ENCODE data around the gene SH3BP4.
"Not testable (repeated sequence)": the region's sequence is repeated elsewhere in the genome, so short reads cannot be mapped to it uniquely, and the experiment has no call there.

Gene SH3BP4

DNA sequence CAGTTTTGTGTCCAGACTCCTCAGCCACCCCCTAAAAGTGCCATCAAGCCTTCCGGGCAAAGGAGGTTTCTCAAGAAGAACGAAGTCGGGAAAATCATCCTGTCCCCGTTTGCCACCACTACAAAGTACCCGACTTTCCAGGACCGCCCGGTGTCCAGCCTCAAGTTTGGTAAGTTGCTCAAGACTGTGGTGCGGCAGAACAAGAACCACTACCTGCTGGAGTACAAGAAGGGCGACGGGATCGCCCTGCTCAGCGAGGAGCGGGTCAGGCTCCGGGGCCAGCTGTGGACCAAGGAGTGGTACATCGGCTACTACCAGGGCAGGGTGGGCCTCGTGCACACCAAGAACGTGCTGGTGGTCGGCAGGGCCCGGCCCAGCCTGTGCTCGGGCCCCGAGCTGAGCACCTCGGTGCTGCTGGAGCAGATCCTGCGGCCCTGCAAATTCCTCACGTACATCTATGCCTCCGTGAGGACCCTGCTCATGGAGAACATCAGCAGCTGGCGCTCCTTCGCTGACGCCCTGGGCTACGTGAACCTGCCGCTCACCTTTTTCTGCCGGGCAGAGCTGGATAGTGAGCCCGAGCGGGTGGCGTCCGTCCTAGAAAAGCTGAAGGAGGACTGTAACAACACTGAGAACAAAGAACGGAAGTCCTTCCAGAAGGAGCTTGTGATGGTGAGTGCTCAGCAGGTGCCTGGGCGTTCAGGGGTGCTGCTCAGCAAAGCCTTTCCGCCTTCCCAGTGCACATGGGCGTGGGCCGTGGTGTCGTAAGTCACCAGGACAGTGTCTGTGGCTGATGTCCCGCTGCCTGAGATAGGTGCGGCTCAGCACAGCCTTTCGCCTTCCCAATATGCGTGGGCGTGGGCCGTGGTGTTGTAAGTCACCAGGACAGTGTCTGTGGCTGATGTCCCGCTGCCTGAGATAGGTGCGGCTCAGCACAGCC lies 91.0 kb downstream of the SH3BP4 start:
- DNase-seq = no peak

DNA sequence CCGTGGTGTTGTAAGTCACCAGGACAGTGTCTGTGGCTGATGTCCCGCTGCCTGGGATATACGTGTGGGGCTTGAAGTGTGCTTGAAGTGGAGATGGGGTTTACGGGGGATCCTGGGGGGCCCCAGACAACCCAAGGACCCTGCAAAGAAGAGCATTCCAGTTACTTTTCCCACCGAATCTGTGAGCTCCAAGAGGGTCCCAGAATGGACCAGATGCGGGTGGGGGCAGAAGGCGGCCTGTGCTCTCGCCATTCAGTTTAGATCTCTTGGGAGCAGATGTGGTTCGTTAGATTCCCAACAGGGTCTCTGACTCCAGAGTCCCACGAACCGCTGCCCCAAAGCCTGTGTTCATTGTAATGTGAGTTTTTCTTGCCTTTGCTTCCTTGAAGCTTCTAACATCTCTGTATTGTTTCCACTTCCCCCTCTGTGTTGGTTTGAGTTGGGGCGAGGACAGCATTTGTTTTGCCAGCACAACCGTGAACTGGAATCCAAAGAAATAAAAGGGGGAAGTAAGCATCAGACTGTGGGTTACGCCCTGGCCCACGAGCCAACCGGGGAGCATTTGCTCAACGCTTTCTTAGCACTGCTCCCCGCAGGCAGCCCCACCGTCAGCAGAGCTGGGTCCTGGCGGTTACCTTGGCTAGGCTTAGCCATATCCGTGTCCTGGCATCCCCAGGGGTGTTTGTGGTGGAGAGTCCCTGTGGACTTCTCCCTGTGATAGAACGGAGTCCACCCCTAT lies 92.1 kb downstream of the SH3BP4 start:
- DNase-seq = no peak

DNA sequence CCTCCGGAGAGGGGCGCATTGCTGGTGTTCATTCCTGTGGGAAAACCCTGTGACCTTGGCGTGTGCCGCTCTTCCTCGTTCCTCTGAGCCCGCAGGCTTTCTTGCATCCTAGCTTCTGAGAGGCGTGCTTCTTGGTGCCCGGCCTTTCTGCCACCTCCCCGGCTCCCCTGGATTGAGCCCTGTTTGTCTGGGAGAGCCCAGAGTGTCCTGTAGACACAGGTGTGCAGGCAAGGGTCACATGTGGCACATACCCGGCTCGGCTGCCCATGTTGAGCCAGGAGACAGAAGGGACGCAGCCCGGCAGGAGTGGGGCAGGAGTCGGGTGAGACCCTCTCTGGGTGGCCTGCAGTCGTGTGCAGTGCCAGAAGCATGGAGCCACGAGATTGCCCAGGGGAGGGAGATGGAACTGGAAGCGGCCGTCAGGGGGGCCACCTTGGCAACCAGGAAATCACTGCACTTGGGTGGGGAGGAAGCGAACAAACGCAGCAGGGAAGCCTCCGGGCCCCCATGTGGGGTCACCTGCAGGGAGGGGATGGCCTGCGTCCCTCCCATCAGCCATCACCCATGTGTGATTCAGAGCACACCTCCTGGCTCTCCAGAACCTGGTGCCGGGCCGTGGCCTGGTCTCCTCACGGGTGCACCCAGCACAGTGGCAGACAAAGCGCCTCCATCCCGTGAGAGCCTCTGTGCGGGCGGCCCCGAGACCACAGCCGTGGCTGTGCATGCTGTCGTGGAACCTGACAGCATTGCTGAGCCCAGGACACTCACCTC lies 92.9 kb downstream of the SH3BP4 start:
- no peak for DNase-seq

DNA sequence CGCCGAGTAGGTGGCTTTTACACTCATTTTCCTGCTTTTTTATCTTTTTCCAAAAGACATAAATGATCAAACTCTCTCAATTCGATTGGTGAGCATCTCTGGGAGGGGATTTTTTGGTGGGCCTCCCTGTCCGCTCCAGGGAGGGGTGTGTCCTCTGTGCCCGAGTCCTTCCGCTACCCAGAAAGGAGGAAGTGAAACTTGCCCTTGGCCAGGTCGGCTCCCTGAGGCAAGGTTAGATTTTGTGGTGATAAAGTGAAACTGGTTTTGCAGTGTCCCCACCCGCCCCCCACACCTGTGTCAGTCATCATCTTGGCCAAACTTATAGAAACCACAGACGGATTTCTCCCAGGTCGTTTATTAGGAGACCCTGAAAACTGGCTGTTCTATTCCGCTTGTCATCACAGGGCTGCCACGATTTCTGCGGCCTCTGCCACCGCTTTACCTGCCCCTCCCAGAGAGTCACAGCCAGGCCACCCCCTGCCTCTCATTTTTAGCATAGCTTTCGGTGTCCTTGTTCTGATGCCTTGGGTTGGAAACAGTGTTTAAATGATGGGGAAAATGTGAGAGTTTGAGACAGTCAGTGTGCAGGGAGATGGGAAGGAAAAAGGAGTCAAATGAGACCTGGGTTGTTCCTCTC lies 93.6 kb downstream of the SH3BP4 start:
- no peak for DNase-seq

DNA sequence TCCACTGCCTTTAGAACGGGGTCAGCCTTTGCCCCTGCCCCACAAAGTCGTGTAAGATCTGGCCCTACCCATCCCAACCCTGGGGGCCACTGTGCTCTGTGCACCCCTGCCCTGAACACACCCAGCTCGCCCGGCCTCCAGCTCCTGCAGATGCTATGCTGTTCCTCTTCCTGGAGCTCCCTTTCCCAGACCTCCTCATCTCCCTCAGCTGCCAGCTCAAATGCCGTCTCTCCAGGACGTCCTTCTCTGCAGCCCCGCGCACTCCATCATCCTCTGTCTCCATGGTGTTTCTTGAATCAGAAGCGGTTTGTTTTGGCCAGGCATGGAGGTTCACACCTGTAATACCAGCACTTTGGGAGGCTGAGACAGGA lies 94.1 kb downstream of the SH3BP4 start:
- no peak for DNase-seq

DNA sequence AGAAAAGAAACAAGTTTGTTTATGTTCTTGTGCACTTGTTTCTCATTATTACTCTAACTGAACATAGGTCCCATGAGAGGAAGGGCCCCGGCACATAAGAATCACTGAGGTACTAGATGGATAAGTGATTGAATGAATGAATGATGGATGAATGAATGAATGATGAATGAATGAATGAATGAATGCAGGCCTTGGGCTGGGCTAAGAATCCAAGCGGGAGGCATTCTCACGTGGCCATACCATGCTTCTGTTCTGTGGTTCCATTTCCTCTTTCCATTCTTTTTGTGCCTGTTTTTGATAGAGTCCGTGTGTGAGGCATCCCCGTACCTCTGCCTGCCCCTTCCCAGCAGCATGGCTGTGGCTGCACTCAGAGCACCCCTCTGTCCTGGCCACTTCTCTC lies 94.8 kb downstream of the SH3BP4 start:
- no peak for DNase-seq

DNA sequence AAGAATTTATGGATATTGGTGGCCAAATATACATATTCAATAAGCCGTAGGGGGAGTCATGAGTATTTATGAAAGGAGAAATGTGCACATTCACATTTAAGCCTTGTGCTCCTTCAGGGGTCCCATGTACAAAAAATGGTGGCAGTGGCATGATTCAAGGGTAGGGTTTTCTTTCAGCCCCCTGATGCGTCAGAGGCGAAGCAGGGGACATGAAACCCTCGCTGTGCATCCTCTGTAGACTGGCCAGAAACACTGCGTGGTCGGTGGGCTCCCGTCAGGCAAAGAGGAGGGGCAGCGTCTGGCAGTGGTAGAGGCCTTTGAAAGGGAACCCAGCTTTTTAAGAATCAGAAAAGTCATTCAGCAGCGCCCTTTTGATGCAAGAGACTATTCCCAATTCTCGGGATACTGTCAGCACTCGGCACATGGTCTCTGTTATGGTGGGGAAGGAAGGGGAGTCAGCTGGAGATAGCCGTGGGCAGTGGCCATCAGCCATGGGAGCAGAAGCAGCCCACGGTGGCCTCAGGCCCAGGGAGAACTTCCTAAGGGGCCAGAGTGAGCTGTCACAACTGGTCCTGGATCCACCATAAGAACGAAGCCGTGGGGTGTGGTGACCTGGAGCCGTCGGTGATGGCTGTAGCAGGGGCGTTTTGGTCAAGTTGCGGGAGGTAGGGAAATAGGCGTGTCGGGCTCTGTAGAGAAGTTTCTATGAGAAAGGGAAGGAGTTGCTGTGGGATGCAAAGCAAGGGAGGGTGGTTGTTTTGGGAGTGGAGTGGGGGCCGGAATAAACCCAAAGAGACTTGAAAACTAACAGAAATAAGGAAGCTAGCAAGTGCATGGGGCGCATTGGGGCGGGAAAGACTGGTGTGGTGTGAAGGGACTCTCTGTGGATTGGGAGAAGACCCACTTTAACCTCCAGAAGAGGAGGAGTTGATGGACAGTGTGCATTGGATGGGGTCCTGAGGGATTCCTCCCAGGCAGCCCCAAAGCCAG lies 95.6 kb downstream of the SH3BP4 start:
- no peak for DNase-seq

DNA sequence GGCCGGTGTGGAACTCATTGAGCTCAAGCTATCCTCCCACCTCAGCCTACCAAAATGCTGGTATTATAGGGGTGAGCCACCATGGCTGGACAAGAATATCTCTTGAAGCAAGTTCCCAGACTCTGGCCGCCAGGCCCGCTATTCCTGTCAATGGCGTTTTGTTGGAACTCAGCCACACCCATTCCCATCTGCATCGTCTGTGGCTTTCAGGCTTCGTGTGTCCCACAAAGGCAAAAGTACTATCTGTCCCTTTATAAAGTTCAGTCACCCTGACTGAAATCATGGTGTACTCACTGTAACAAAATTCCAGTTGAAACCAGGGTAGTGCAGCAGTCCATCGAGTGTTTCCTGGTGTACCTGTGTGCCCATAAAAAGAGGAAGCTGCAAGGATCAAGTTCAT lies 96.7 kb downstream of the SH3BP4 start:
- DNase-seq = no peak

DNA sequence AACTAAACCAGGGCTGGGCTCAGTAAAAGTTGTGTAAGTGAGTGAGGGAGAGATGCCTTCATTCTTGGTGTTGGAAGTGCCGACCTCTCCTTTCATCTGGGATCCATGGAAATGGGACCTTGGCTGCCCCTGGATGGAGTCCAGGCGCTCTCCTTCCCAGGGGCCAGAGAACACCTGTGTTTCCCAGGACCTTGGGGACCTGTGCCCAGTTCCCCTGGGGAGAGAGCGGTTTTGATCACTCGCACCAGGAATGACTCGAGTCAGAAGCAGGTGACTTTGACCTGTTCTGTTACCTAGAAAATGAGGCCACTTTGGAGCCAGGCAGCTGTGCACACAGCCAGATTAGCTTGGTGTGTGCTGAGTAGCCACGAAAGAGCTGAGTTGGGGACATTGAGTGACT lies 97.3 kb downstream of the SH3BP4 start:
- no peak for DNase-seq

DNA sequence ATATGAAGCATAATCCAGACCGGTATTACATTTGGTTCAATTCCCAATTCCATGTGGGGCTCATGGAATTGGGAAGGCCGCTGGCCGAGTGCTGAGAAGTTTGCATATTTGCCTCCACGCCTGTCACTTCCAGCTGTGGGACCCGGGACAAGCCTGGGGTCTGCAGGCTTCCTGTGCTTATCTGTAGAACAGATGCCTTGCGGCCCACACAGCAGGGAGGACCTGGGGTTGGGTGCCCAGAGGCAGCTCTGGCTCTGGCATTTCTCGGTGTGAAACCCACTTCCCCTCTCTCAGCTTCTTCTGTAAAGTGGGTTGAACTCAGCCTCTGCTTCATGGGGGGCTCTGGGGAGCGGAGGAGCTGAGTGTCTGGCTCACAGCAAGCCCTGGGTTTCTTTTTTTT lies 97.9 kb downstream of the SH3BP4 start:
- DNase-seq = no peak

DNA sequence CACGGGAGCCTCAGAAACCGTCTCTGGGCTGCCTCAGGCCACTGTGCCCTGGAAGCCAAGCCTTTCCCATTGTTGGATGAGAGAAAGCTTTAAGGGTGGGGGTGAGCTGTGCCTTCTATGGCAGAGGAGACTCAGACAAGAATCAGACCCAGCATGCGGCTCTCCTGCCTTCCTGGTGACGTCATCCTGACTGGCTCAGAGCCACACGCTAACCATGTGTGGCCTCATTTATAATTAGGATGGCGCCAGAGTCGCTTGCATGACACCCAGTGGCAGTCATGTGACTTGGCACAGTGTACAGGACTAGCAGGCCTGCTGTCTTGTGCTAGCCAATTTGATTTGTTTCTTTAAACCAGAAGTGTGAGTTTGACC lies 99.1 kb downstream of the SH3BP4 start:
- no peak for DNase-seq

DNA sequence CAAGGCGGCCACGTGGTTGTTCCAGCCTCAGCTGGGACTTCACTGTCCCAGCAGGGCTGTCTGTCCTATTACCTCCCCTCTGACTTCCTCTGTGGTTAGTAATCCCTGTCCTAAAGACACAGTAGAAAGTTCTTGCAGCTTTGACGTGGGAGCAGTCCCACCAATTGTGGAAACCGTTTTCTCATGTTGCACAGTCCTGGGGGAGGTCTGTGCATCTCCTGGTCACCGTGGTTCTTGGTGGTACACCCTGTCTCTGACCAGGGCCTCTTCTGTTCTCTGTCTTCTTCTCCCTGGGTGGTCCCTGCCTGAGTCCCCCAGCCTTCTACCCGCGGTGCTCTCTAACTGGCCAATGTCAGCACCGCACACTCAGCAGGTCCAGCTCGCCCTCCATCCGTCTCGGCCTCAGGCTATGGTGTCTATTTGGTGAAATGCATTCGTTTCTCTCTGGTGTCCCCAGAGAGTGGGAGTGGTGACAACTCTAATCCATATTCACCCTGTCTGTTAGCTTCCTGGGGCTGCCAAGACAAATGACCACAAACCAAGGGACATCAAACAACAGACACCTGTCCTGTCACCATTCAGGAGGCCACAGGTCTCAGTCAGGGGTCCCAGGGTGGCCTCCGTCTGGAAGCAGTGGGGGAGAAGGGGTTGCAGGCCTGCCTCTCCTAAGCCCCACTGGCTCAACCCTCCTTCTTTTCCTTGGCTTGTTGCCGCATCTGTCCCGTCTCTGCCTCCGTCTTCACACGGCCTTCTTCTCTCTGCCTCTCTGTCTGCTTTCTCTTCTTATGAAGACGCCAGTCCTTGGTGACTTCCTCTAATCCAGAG lies 99.8 kb downstream of the SH3BP4 start:
- no peak for DNase-seq

DNA sequence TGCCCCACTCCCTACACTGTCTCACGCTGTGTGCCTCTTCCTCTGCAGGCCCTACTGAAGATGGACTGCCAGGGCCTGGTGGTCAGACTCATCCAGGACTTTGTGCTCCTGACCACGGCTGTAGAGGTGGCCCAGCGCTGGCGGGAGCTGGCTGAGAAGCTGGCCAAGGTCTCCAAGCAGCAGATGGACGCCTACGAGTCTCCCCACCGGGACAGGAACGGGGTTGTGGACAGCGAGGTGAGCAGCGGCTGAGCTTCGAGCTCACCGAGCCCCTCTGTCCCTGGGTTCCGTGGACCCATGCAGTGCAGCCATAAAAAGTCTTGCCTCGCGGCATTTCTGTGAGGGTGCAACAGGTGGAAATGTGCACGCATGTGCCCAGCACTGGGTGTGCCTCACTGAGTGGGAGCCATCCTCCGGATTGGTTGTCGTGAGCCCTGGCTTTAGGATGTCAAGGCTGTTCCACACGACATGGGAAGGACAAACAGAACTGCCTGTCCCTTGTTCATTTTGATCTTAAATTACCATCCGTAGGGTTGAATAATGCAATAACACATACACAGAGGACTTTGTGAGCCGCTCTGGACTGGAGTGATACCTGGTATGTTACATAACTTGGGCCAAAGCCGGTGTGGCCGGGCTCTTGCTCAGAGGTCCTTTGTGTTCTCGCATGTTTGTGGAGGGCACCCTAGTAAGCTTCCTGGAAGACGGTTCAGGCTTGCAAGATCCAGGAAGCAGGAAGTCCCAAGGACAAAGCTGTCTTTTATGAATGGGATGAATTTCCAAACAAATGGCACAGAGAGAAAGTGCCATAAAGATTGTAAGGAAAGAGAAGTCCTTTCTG lies 100.9 kb downstream of the SH3BP4 start:
- DNase-seq = no peak

DNA sequence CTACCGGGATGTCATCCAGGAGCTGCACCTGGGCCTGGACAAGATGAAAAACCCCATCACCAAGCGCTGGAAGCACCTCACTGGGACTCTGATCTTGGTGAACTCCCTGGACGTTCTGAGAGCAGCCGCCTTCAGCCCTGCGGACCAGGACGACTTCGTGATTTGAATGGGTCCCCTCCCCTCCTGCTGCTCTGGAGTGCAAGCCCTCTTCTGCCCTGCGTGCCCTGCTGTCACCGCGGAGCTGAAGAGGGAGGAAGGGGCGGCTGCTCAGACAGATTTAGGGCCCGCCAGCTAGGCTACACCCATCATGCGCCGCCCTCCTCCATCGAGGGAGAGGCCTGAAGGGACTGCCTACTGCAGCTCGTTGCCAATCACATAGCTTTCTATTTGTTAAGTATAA lies 101.8 kb downstream of the SH3BP4 start:
- no peak for DNase-seq

DNA sequence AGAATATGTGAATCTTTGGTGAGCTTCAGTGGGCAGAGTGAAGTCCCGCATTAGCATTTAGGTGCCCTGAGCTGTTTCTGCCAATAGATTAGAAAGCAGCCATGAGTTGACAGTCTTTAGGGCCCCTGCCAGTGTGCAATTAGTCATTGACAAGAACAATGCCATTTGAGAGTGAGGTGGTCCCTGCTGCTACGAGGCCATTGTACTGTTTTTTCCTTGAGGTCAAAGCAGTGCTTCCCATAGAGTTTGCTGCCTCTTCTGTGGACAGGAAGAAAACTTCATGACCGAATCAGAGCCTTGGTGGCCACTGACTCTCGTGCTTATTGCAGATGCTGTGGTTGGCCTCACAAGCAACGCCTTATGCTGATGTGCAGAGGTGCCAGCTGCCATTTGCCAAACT lies 102.7 kb downstream of the SH3BP4 start:
- DNase-seq = no peak

DNA sequence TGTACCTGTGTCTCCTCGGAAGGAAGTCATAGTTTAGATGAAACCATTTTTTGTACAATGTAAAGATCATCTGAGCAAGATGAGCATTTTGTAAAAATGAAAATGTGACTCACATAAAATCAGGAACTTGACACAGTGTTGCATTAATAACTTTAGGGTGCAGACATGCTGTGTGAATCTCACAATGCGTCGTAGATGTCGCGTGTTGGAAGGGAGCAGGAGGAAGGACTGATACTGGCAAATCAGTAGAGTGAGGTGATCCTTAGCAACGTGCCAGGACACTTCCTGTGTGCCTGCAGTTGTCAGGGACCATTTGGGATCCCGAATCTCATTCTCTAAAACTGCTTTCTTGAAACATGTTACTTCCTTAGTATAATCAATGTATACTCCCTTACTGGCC lies 103.1 kb downstream of the SH3BP4 start:
- no peak for DNase-seq

DNA sequence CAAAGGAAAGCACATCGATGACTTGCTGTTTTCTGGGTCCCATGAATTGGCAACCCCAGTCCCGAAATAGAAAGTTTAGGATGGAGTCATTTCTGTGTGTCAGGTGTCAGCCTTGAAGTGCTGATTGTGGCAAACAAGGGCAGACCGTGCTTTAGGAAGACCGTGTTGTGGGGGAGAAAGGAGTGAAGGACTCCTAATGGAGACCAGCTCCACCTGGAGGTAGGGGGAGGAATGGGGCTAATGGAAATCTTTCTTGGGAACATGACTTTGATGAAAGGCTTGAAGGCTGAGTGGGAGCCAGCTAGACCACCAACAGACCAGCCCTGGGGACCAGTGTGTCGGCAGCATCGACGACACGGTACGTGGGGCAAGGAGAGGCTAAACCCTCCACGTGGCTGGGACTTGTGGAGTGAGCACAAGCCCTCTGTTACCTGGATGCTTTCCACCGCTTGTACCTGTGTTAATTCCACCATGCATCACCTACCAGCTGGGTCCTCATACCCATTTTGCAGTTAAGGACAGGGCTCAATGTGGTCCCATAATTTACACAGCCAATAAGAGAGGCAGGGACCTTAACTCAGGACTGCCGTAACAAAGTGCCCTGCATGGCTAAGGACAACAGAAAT lies 104.2 kb downstream of the SH3BP4 start:
- no peak for DNase-seq

DNA sequence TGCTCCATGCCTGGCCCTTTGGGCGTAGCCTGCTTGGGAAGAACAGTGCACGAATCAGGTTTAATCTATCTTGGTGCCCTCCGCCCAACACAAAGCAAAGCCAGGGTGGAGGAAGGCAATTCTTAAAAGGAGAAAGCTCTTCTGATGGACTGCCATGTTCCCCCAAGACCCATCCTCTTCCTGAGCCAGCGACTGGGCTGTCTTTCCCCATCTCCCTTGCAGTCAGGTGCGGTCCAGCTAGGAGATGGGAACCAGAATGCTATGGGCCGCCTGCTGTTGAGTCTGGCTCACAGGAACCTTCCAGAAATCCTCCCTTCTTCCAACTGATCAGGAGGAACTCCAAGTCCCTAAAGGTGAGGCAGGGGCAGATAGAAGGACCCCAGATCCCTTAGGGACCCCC lies 105.0 kb downstream of the SH3BP4 start:
- DNase-seq = no peak

DNA sequence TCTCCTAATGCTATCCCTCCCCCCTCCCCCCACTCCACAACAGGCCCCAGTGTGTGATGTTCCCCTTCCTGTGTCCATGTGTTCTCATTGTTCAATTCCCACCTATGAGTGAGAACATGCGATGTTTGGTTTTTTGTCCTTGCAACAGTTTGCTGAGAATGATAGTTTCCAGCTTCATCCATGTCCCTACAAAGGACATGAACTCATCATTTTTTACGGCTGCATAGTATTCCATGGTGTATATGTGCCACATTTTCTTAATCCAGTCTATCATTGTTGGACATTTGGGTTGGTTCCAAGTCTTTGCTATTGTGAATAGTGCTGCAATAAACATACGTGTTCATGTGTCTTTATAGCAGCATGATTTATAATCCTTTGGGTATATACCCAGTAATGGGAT lies 105.8 kb downstream of the SH3BP4 start:
- not testable (repeated sequence) for DNase-seq
